Astrocyte of the hippocampus (primary cell): Measurements from ENCODE around the gene B4GAT1.

ENCODE experiments used
- DNase-seq: peaks from one replicate; pipeline ENCODE4 v3.0.0; 2011; ENCODE audit warnings: low read depth, low spot score

B4GAT1 gene

GRCh38 chr11:66309475-66309874 is 38.0 kb downstream of the B4GAT1 start:
- no peak for DNase-seq

GRCh38 chr11:66302656-66303055 is 44.8 kb downstream of the B4GAT1 start:
- no peak for DNase-seq

GRCh38 chr11:66299186-66299585 is 48.2 kb downstream of the B4GAT1 start:
- DNase-seq, result no peak

GRCh38 chr11:66297610-66298009 is 49.8 kb downstream of the B4GAT1 start:
- no peak for DNase-seq
